GM12892 (cell line): ENCODE measurements around the gene AATF.

ENCODE experiments used
- POLR2A ChIP-seq: IDR thresholded peaks from 2 replicates; pipeline ENCODE4 v1.6.1; 2011; ENCODE audit warnings: low read depth, low read length, control low read depth
- POLR2AphosphoS5 ChIP-seq: IDR thresholded peaks from 2 replicates; pipeline ENCODE4 v1.6.1; 2011; ENCODE audit warnings: low read depth, low read length, control low read depth

- TF ChIP-seq POLR2A: no peak
- TF ChIP-seq POLR2AphosphoS5: no peak
Observed at GRCh38 chr17:37092071-37092470, 143.3 kb downstream of the AATF start.
